SH-SY5Y (cell line): ENCODE results near the gene ADGRL3.

Source experiments
- GATA2 ChIP-seq: IDR thresholded peaks from 2 replicates; pipeline ENCODE4 v1.6.1; 2011; ENCODE audit warnings: mild to moderate bottlenecking, low read depth, low read length
- GATA3 ChIP-seq: IDR thresholded peaks from 2 replicates; pipeline ENCODE4 v1.6.1; 2011; ENCODE audit warnings: low read depth, mild to moderate bottlenecking, low read length, moderate library complexity

DNA sequence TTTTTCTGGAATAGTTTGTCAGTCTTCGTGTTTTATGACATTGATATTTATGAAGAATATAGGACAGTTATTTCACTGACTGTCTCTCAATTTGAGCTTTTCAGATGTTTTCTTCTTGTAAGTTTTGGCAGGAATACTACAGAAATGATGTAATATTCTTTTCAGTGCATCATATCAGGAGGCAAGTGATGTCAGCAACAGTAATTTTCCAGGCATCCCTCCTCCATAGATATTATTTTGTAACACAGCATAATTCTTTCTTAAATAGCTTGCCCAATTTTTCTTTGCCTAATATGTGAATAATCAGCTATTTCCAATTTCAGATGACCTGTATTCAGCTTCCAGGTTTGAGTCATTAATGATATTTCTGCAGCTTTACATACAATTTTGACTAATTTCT lies 211.1 kb downstream of the ADGRL3 start:
- TF ChIP-seq GATA2 (no peak), GATA3 (no peak)
